GM19240 (cell line): ENCODE measurements around the gene BICRA.
A peak's percentile ranks its signal among the peaks of the same experiment; 100 is the strongest.
"Not testable (repeated sequence)": the region's sequence is repeated elsewhere in the genome, so short reads cannot be mapped to it uniquely, and the experiment has no call there.

Experiments used
- DNase-seq: peaks from one replicate; pipeline ENCODE4 v3.0.0; 2011; ENCODE audit warnings: low spot score; ENCODE audit not compliant: insufficient read length

Gene BICRA

GRCh38 chr19:47746129-47746528 lies 137.2 kb downstream of the BICRA start:
- DNase-seq, result not testable (repeated sequence)

DNA sequence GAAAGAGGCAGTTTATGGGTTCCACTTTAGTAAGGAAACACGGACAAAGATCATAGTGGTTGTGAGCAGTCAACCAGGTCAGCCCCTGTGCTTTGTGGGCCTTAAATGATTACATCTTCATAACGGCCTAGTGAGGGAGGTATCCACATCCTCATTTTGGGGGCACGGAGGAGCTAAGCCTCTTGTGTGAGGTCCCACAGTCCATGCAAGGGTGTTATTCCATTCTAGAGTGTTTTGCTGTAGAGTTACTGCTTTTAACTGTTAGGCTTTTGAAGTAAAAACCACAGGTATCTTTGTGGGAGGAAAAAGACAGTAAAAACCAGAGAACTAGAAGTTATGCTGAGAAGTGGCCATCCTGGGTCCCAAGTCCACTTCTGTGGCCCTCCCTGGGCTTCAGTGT lies 140.4 kb downstream of the BICRA start:
- DNase-seq, result peak; percentile 40

DNA sequence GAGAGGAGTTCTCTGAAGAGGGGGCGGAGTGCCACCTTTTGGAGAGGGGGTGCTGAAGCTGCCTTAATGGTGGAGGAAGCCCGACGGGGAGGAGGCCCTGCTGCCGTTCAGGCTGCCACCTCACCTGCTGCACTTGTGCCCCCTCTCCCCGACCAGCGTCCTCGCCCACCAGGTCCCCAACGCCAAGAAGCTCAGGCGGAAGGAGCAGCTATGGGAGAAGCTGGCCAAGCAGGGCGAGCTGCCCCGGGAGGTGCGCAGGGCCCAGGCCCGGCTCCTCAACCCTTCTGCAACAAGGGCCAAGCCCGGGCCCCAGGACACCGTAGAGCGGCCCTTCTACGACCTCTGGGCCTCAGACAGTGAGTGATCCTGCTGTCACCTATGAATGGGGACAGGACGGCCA lies 141.8 kb downstream of the BICRA start:
- no peak for DNase-seq

DNA sequence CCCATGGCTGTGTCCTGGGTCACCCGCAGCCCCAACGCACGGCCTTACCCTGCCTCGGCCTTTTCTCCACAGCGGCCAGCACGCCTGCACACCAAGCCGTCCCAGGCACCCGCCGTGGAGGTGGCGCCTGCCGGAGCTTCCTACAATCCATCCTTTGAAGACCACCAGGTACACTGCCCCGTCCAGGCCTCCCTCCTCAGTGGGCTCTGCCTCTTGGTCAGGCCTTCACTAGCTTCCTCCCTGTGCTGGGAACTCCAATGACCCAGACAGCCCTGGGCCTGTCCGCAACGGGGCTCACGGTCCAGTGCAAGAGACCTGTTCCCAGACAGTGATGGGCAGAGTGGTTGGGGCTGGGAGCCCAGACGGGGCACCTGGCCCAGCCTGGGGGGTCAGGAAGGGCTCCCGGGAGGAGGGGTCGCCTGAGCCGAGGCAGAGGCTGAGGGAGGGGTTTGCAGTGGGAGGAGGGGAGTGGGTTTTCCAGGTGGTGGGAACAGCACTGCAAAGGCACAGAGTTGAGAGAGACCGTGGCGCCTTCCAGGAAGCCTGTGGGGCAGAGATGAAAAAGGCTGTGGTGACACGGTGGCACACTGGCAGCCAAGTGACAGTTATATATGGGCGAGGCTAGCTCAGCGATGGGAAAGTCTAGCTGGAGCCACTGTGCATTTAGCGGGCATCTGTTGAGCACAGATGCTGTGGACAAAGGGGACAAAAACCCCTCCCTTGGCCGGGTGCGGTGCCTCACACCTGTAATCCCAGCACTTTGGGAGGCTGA lies 143.7 kb downstream of the BICRA start:
- no peak for DNase-seq
